Stimulated activated CD8-positive, alpha-beta memory T cell treated with anti-CD3 and anti-CD28 coated beads, Interleukin-2, amount 100 ng/mL, for 1 hour (primary cell): Measurements from ENCODE around the gene UBR4.
"Not testable (repeated sequence)": the region's sequence is repeated elsewhere in the genome, so short reads cannot be mapped to it uniquely, and the experiment has no call there.

ENCODE experiments used
- DNase-seq, 2 donors: peaks; one replicate each; pipeline ENCODE4 v3.0.0-alpha.2; 2020; ENCODE audit warnings: low read depth in 2 of 2

Gene UBR4

DNA sequence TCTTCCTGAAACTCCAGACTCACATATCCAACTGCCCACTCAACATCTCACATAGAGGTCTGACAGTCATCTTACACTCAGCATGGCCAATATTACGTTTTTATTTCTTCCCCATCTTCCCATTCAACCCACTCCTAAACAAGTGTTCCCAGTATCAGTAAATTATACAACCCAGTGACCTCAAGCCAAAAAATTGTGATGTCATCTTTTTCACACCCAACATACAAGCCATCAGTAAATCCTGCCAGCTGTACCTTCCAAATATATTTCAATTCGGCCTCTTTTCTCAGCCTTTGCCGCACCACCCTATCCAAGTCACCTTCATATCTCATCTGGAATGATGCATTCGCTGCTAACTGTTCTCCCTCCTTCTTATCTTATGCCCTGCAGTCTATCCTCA lies 19.6 kb downstream of the UBR4 start:
- no peak for DNase-seq

- DNase-seq: no peak
These were observed 20.8 kb downstream of the UBR4 start for GRCh38 chr1:19189270-19189669.

GRCh38 chr1:19187852-19188251 lies 22.2 kb downstream of the UBR4 start:
- no peak for DNase-seq

DNA sequence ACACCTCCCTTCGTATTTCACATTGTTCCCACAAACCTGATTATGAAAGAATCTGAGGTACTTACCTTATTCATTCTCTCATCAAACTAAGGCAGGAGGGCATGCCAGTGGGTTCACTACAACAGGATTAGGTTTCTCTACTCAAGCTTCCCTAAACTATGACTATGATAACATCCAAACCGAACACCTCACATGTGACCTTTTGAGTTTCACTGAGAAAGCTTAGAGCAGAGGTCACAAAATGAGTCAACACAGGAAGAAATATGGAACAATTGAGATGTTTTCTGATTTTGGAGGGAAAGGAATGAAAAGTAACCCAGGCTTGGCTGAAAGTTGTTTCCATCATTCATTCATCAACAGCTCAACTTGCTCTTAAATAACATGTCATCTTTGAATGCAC lies 24.1 kb downstream of the UBR4 start:
- no peak for DNase-seq

DNA sequence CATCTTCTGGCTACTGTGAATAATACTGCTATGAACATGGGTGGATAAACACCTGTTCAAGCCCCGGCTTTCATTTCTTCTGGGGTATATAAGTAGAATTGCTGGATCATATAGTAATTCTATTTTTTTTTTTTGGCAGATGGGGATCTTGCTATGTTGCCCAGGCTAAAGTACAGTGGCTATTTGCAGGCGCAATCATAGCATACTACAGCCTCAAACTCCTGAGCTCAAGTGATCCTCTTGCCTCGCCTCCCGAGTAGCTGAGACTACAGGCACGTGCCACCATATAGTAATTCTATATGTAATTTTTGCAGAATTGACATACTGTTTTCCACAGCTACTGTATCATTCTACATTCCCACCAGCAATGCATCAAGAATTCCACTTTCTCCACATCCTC lies 27.8 kb downstream of the UBR4 start:
- no peak for DNase-seq

DNA sequence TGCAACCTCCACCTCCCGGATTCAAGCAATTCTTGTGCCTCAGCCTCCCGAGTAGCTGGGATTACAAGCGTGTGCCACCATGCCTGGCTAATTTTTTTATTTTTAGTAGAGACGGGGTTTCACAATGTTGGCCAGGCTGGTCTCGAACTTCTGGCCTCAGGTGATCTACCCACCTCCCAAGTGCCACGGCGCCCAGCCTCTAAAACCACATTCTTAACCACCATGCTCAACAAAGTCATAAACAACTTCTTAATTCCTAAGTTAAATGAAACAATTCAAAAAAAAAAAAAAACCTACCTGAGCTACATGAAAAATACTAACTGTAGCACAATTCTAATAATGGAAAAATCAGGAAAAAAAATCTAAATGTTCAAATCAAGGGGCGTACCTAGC lies 29.8 kb downstream of the UBR4 start:
- not testable (repeated sequence) for DNase-seq

- peak; percentile 1 to 6 for DNase-seq
These were observed 30.3 kb downstream of the UBR4 start for GRCh38 chr1:19179597-19180264.

- no peak for DNase-seq
These were observed 31.2 kb downstream of the UBR4 start for GRCh38 chr1:19178734-19179398.

DNA sequence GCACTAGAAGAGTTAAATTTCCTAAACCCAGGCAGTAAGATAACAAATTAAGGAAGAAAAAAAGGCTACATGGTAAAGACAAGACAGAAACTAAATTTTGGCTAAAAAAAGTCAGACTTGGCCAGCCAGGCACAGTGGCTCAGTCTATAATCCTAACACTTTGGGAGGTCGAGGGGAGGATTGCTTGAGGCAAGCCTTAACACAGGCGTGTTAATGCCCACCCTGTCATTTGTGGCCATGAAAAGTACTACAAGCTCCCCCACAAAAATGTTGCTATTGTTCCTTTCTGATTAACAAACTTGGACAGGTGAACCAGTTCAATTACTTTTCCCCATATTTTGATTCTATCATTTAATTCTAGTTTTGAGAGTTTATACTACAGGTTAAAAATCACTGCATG lies 32.3 kb downstream of the UBR4 start:
- no peak for DNase-seq

- DNase-seq: no peak
These were observed 40.4 kb downstream of the UBR4 start for GRCh38 chr1:19169642-19170041.

GRCh38 chr1:19167140-19167539 lies 42.9 kb downstream of the UBR4 start:
- no peak for DNase-seq

DNA sequence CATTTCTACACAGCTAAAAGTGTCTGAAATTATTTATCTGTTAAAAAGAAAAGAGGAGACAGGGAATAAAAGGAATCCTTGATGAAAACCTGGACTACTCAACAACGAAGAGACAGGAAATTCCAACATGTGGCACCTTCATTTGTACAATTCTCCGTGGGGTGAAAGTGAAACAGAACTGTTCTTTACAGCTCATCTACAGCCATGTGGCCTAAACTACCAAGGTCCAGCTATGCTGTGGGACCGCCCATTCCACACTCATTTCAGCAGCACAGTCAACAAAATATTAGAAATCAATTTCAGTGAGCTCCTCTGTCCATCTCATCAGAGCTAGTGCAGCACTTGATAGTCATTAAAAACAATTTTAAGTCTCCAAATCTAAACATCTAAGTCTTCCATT lies 44.0 kb downstream of the UBR4 start:
- no peak for DNase-seq

DNA sequence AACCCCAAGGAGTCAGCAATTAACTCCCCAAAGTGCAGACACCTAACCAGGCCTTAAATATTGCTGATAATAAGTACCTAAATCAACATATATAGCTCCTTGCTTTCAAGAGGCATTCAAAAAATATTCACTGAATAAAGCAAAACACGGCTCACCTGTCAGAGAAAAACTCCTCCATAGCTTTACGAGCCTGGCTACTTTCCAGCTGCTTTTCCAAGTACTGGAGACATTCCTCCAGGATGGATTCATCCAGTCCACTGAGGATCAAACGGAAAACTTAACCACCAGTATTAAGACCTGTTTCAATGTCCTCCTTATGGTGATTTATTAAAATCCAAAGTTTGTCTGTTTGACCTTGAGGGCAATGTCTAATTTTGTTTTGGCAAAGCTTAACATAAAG lies 44.6 kb downstream of the UBR4 start:
- no peak for DNase-seq

- DNase-seq: no peak
These were observed 45.6 kb downstream of the UBR4 start for GRCh38 chr1:19164274-19165015.

DNA sequence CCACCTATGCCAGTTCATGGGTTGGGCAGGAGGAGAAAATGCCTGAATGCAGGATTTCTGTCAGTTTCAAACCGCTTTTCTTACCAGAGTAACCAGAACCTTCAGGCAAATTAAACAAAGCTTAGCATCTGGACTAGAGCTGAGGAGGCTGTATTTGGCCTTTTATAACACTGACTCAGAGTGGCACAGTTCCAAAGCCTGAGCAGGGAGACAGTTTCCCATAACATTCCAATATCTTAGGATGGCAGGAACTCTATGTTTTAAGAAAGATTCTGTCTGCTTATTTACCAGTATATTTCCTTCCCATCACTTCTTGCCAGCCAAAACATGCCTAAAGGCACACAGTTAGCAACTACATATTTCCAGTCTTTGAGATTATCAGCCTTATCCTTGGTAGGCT lies 46.8 kb downstream of the UBR4 start:
- no peak for DNase-seq

- DNase-seq: no peak
These were observed 49.2 kb downstream of the UBR4 start for GRCh38 chr1:19160831-19161230.

DNA sequence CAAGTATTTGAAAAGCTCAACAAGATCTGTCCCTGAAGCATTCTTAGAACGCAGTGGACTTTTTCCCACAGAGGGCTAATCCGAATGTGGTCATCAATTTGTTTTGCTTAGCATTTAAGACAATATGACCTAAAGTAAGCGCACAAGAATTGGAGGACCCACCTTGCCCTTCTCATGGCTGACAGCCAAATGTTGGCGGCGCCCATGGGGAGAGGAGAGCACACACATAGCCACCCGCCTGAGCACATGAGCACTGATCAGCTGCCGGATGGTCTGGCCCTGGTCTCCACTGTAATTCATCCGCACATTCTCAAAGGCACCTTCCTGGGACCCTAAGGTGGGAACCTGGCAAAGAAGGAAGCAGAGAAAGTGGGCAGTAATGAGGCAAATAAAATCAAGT lies 52.4 kb downstream of the UBR4 start:
- no peak for DNase-seq

- DNase-seq: no peak
These were observed 53.4 kb downstream of the UBR4 start for GRCh38 chr1:19156676-19157075.

GRCh38 chr1:19154876-19155275 lies 55.2 kb downstream of the UBR4 start:
- no peak for DNase-seq

- no peak for DNase-seq
These were observed 56.9 kb downstream of the UBR4 start for GRCh38 chr1:19153169-19153568.

DNA sequence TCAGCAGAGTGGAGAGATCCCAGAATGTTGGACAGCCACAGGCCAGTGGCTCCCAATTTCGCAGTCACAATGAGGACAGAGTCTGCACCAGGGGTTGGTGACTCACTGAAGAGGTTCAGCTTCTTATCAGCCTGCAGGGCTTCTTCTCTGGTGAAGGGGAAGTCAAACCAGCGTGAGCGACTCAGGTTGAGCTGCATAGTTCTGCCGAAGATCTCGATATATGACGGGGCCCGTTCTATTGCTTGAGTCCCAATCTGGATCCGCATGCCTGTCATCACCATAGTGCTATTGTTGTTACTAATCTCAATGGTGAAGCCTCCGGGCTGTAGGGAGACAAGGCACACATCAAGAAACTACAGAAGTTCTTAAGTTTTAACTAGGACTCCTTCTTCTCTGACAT lies 58.5 kb downstream of the UBR4 start:
- no peak for DNase-seq

DNA sequence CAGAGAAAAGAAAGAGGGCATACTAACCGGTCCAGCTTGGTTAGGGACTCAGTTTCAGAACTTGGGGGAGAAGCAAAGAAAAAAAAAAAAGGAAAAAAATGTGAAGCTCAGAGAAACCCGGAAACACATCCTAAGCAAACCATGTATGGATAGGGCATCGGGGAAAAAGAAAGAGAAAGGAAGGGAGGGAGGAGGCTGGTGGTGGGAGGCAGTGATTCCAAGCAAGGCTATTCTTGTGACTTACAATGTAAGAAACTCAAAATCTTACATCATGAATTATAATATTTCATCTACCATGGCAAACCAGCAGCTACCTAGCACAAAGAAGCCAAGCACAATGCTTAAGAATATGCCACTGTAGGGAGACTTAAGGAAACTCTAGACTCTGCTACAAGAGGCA lies 60.3 kb downstream of the UBR4 start:
- no peak for DNase-seq

- DNase-seq: no peak
These were observed 69.6 kb downstream of the UBR4 start for GRCh38 chr1:19140465-19140864.
